Sigmoid colon (tissue), 4 donors: ENCODE measurements around the gene KRTAP19-3.

Source experiments
- POLR2AphosphoS5 ChIP-seq, 4 donors: sonication (generic); formaldehyde crosslinking; IDR thresholded peaks; one replicate each; pipeline ENCODE4 v1.6.1; 2017; ENCODE audit warnings: antibody characterized with exemption in 4 of 4
- TF ChIP-seq, protein P1 (sequence below), 4 experiments: fragments of 450-650 bp in 3 of 4; fragments of 200-600 bp in 1 of 4; IDR thresholded peaks; one replicate each; pipeline ENCODE4 v1.5.1; 2016 to 2019; ENCODE audit warnings: antibody characterized with exemption in 4 of 4, mild to moderate bottlenecking in 3 of 4, moderate library complexity in 2 of 4

DNA sequence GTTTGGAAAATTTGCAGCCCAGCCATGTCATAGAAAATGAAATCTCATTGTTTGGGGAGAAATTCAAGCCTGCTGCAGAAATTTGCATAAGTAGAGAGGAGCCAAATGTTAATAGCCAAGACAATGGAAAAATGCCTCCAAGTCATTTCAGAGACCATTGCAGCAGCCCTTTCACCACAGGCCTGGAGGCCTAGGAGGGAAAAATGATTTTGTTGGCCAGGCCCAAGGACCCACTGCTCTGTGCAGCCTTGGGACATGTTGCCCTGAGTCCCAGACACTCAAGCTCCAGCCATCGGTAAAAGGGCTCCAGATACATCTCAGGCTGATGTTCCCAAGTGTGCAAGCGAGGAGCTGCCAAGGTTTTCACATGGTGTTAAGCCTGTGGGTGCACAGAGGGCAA is 5.6 kb downstream of the KRTAP19-3 start:
- TF ChIP-seq, protein P1, sequence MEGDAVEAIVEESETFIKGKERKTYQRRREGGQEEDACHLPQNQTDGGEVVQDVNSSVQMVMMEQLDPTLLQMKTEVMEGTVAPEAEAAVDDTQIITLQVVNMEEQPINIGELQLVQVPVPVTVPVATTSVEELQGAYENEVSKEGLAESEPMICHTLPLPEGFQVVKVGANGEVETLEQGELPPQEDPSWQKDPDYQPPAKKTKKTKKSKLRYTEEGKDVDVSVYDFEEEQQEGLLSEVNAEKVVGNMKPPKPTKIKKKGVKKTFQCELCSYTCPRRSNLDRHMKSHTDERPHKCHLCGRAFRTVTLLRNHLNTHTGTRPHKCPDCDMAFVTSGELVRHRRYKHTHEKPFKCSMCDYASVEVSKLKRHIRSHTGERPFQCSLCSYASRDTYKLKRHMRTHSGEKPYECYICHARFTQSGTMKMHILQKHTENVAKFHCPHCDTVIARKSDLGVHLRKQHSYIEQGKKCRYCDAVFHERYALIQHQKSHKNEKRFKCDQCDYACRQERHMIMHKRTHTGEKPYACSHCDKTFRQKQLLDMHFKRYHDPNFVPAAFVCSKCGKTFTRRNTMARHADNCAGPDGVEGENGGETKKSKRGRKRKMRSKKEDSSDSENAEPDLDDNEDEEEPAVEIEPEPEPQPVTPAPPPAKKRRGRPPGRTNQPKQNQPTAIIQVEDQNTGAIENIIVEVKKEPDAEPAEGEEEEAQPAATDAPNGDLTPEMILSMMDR (IDR thresholded peaks at IDR 0.05), result no peak
- TF ChIP-seq POLR2AphosphoS5 (IDR thresholded peaks at IDR 0.05), result no peak
